Smooth muscle cell (in vitro differentiated cells): Measurements from ENCODE around the gene GRK5. TPM values are rescaled to one million over a fixed set of nuclear protein-coding genes. Genes with fewer than 3 reads are reported as not detected.

Source experiments
- DNase-seq: peaks from one replicate; lab custom pipeline; 2025; ENCODE audit not compliant: unreplicated experiment; lab: John Stamatoyannopoulos, UW
- H2AFZ ChIP-seq: fragments of 200-600 bp; sonication (generic); 2 replicates; pipeline ENCODE4 v1.6.0; 2016; ENCODE audit warnings: antibody characterized with exemption, low read depth, mild to moderate bottlenecking
- H3F3A ChIP-seq: fragments of 200-600 bp; sonication (generic); 2 replicates; pipeline ENCODE4 v1.6.0; 2017; ENCODE audit warnings: antibody characterized with exemption, low read depth
- H3K27ac ChIP-seq: fragments of 200-600 bp; sonication (generic); 2 replicates; pipeline ENCODE4 v1.5.1; 2016; ENCODE audit warnings: low read depth, mild to moderate bottlenecking
- H3K27me3 ChIP-seq: fragments of 200-600 bp; sonication (generic); 2 replicates; pipeline ENCODE4 v1.6.1; 2016; ENCODE audit warnings: low read depth, mild to moderate bottlenecking
- H3K36me3 ChIP-seq: fragments of 200-600 bp; sonication (generic); 2 replicates; pipeline ENCODE4 v1.5.1; 2016; ENCODE audit warnings: low read depth
- H3K4me1 ChIP-seq: fragments of 200-600 bp; sonication (generic); 2 replicates; pipeline ENCODE4 v1.5.1; 2016; ENCODE audit warnings: low read depth
- H3K4me2 ChIP-seq: fragments of 200-600 bp; sonication (generic); 2 replicates; pipeline ENCODE4 v1.6.0; 2016; ENCODE audit warnings: mild to moderate bottlenecking
- H3K4me3 ChIP-seq: fragments of 200-600 bp; sonication (generic); 2 replicates; pipeline ENCODE4 v1.5.1; 2016; ENCODE audit warnings: mild to moderate bottlenecking
- H3K79me2 ChIP-seq: fragments of 200-600 bp; sonication (generic); 2 replicates; pipeline ENCODE4 v1.6.0; 2016; ENCODE audit warnings: low read depth, mild to moderate bottlenecking
- H3K9ac ChIP-seq: fragments of 200-600 bp; sonication (generic); 2 replicates; pipeline ENCODE4 v1.6.0; 2016; ENCODE audit warnings: low read depth
- H3K9me3 ChIP-seq: fragments of 200-600 bp; sonication (generic); replicated peaks from 2 replicates; pipeline ENCODE4 v1.5.1; 2016; ENCODE audit warnings: low read depth
- H4K20me1 ChIP-seq: fragments of 200-600 bp; sonication (generic); 2 replicates; pipeline ENCODE4 v1.6.0; 2016; ENCODE audit warnings: low read depth
- WGBS: methylation state at CpG from one replicate; pipeline ENCODE4 v1.1.7; 2016; ENCODE audit warnings: low lambda C conversion rate; 5-methylcytosine and 5-hydroxymethylcytosine counted together
- polyA plus RNA-seq: library from polyadenylated mRNA; unstranded; fragments of >200 nt; fragmentation: Nextera tagmentation; extraction: Ambion mirVana; gene quantifications from 2 replicates; pipeline ENCODE4 v1.2.1, GENCODE V29; 2016
- total RNA-seq: library from RNA; depleted of rRNA; stranded (reverse); fragments of >200 nt; gene quantifications from 2 replicates; pipeline ENCODE4 v1.2.3, GENCODE V29; 2014
- TF ChIP-seq, protein P1 (sequence below): fragments of 200-600 bp; sonication (generic); IDR thresholded peaks from 2 replicates; pipeline ENCODE4 v1.5.1; 2017; ENCODE audit warnings: borderline replicate concordance, mild to moderate bottlenecking, antibody characterized with exemption; ENCODE audit not compliant: insufficient read depth, poor library complexity, severe bottlenecking

The GRK5 gene
- total and polyA plus RNA-seq, 2 experiments from 2014 or later, result 4.4 to 5.2 TPM

DNA sequence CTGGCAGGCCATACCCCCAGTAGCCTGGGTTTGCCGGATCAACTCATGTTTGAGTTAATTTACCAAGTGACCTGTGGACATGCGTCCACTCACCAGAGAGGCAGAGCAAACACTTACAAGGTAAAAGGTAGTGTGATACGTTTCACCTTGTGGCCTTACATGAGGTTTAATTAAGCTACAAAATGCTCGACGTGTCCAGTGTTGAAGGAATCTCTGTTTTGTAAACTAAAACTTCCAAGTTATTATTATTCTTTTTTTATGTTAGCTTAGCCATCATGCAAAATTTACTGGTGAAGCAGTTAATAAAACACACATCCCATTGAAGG, 292.3 kb downstream of the GRK5 start:
- TF ChIP-seq, protein P1, sequence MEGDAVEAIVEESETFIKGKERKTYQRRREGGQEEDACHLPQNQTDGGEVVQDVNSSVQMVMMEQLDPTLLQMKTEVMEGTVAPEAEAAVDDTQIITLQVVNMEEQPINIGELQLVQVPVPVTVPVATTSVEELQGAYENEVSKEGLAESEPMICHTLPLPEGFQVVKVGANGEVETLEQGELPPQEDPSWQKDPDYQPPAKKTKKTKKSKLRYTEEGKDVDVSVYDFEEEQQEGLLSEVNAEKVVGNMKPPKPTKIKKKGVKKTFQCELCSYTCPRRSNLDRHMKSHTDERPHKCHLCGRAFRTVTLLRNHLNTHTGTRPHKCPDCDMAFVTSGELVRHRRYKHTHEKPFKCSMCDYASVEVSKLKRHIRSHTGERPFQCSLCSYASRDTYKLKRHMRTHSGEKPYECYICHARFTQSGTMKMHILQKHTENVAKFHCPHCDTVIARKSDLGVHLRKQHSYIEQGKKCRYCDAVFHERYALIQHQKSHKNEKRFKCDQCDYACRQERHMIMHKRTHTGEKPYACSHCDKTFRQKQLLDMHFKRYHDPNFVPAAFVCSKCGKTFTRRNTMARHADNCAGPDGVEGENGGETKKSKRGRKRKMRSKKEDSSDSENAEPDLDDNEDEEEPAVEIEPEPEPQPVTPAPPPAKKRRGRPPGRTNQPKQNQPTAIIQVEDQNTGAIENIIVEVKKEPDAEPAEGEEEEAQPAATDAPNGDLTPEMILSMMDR, result no peak

DNA sequence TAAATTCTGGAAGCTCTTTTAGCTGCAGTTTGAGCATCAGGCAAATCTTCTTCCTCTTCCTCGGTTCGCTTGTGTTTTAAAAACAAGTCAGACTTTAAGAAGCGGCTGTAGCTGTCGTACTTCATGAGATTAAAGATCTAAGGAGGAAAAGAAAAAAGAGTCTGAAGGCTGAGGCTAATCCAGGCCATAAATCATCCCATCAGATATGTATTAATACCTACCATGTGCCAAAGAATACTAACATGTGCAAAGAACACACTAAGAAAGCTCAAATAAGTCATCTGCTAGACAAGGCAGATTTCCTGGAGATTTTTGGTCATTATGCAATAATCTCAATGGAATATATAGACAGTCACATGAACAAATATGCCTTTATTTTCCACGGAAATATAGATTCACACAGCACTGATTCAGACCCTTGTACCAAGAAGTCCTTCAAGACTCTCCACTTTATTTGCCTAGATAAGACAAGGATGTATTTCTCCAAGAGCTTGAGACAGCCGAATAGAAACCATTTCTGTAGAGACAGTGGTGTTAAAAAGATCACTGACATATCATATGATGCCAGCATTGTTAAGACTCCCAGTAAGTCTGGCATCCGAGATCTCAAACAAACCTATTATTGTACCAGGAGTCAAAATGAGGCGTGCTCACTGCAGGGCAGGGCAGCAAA, 292.9 kb downstream of the GRK5 start:
- Histone ChIP-seq H3K9me3 (no peaks in the 10 kb centered on the region), H3K9ac (peak overlapping the region; percentile 48), H3K4me1 (peaks cover 11% of the 10 kb centered on the region), H3K4me2 (peak overlapping the region; percentile 77), H4K20me1 (no peaks in the 10 kb centered on the region), H3F3A (peaks cover 14% of the 10 kb centered on the region), H3K79me2 (no peaks in the 10 kb centered on the region), H3K4me3 (no peak overlapping the region), H2AFZ (no peak overlapping the region), H3K27ac (peak overlapping the region; percentile 95), H3K27me3 (no peaks in the 10 kb centered on the region), H3K36me3 (no peaks in the 10 kb centered on the region)
- 27% methylated on average over 8 of the region's 8 CpGs for WGBS
- no peak for DNase-seq
- TF ChIP-seq, protein P1, result no peak

More for the DNA sequence above, 292.3 kb downstream of the GRK5 start:
- Histone ChIP-seq H2AFZ (no peak overlapping the region), H3F3A (peaks cover 18% of the 10 kb centered on the region), H3K9me3 (no peaks in the 10 kb centered on the region), H3K36me3 (no peaks in the 10 kb centered on the region), H3K4me2 (peak overlapping the region; percentile 77), H3K4me3 (no peak overlapping the region), H3K9ac (peak overlapping the region; percentile 48), H3K4me1 (peaks cover 11% of the 10 kb centered on the region), H3K27me3 (no peaks in the 10 kb centered on the region), H3K79me2 (no peaks in the 10 kb centered on the region), H3K27ac (peak overlapping the region; percentile 95), H4K20me1 (no peaks in the 10 kb centered on the region)
- DNase-seq, result no peak
- WGBS, result 43% methylated on average over 5 of the region's 5 CpGs

DNA sequence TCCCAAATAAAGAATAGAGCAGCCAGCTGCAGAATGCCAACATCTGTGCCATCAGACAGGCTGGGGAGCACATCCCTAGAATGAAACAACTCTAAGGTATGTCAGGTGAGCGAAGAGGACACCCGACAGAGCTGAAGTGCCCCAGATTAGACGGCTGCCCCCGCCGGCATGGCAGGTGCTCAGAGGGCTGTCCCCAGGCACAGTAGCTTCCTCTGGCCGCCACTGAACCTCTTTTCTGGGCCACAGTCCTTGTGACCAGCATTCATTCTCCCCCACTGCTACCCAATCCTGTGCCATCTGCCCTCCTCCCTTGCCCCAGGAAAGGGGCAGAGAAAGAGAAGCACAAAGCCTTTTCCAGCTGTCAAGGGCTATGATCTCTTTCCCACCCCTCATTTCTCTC, 293.4 kb downstream of the GRK5 start:
- H3K4me2 ChIP-seq, result peak overlapping the region; percentile 77
- 95% methylated on average over 6 of the region's 6 CpGs for WGBS
- no peaks in the 10 kb centered on the region for H3K36me3 ChIP-seq
- no peak overlapping the region for H2AFZ ChIP-seq
- peaks cover 11% of the 10 kb centered on the region for H3K4me1 ChIP-seq
- TF ChIP-seq, protein P1, result no peak
- no peaks in the 10 kb centered on the region for H3K79me2 ChIP-seq
- no peak for DNase-seq
- no peak overlapping the region for H3K4me3 ChIP-seq
- no peak overlapping the region for H3K9ac ChIP-seq
- no peaks in the 10 kb centered on the region for H3K9me3 ChIP-seq
- peaks cover 14% of the 10 kb centered on the region for H3F3A ChIP-seq
- H3K27me3 ChIP-seq, result no peaks in the 10 kb centered on the region
- peak overlapping the region; percentile 95 for H3K27ac ChIP-seq
- H4K20me1 ChIP-seq, result no peaks in the 10 kb centered on the region

DNA sequence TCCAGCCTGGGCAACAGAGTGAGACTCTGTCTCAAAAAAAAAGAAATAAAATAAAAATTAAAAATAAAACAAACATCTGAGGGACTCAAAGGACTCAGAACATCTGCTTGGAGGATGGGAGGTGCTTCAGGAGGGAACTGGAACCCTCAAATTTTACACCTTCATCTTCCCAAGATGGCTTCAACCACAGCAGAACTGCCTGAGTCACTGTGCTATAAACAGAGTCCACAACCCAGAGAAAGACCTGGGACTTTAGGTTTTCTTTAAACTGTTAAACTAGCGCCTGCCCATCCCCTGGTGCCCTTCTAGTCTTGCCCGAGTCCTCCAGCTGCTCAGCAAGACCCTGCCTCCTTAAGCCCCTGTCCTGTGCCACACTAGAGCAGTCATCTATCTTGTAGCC, 294.3 kb downstream of the GRK5 start:
- H3K27me3 ChIP-seq, result no peaks in the 10 kb centered on the region
- peak overlapping the region; percentile 54 for H3K4me2 ChIP-seq
- 83% methylated on average over 2 of the region's 2 CpGs for WGBS
- no peak overlapping the region for H3K4me3 ChIP-seq
- H3K79me2 ChIP-seq, result no peaks in the 10 kb centered on the region
- H3F3A ChIP-seq, result peaks cover 14% of the 10 kb centered on the region
- no peaks in the 10 kb centered on the region for H3K9me3 ChIP-seq
- TF ChIP-seq, protein P1, result no peak
- peak overlapping the region; percentile 44 for H3K9ac ChIP-seq
- H3K36me3 ChIP-seq, result no peaks in the 10 kb centered on the region
- H3K27ac ChIP-seq, result peak overlapping the region; percentile 95
- DNase-seq, result no peak
- peaks cover 6% of the 10 kb centered on the region for H3K4me1 ChIP-seq
- no peak overlapping the region for H2AFZ ChIP-seq
- no peaks in the 10 kb centered on the region for H4K20me1 ChIP-seq
